ENCODE results near the gene AGBL1.

AGBL1 gene

DNA sequence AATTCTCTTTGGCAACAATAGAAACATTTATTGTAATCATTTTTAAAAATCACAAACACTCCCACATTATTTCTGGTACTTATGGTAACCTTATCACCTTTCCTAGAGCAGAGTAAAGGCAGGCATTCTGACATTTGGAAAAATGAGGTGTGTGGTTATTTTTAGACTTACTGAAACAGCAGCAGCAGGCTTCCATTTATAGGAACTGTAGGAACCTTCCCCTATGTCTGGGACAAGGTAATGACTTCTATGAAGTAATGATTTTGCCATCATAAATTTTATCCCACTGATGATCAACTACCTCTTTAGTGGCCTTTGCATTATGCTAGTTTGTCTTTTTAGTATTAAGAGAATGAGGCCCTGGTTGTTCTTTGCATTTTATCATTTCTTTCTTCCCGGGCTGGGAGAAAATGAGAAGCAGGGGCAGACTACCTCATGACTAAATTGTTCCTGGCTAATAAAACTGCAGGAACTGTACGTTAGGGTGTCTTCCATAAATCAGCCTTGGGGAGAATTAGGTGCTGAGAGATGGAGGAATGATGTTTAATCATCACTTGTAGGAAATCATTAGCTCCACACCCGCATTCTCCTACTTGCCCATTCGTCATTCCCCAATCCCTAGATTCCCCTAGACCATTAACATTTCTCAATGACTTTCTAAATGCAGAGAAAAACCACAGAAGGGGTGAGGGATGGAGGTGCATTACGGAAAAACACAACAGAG, 680.3 kb downstream of the AGBL1 start:
- H3K4me3 ChIP-seq (ENCODE audit: low read depth, low read length) = no peak overlapping the region
- ChIA-PET POLR2A (no interaction called here), CTCF (no interaction called here)
- no peak for TF ChIP-seq CTCF (IDR thresholded peaks at IDR 0.05; ENCODE audit: insufficient read depth, low read length, missing control alignments)
- DNase-seq (ENCODE audit: low read depth, low spot score) = no peak

DNA sequence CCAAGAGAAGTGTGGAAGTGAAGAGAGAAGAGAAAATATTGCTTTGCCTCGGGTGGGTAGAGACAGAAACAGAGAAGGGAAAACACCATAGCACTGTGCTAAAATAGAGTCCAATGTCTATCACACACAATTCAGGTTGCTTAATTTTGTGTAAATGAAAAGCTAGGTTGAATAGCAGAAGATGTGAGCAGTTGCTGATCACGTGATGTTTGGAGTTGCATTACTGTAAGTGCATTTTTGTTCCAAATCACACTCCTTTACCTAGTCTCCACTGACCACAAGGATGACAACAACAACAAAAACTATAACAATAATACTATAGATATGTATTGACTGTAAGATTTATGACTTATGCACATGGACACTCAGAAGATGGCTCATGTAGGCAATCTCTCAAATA, 683.2 kb downstream of the AGBL1 start:
- TF ChIP-seq CTCF (IDR thresholded peaks at IDR 0.05; ENCODE audit: insufficient read depth, low read length, missing control alignments) = no peak
- no peak overlapping the region for H3K4me3 ChIP-seq (ENCODE audit: low read depth, low read length)
- POLR2A ChIA-PET = no interaction called here
- CTCF ChIA-PET = no interaction called here
- no peak for DNase-seq (ENCODE audit: low read depth, low spot score)

DNA sequence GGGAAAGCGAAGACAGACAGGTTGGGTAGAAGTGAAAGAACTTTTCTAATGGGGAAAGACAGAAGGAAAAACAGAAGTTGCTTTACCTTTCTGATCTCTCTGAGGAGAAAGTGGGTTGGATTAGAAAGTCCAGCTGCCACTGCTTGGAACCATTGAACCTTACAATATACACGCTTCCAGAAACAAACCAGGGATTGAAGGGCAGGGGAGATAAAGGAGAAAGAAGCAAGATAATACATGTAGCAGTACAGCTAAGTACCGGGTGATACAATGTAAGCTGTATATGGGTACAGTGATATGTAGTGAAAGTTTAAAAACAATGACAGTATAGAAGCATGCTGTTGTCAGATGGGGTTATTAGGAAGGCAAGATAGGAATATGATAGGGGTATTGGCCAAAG, 684.4 kb downstream of the AGBL1 start:
- CTCF ChIA-PET = no interaction called here
- DNase-seq (ENCODE audit: low read depth, low spot score) = no peak
- POLR2A ChIA-PET = no interaction called here
- no peak overlapping the region for H3K4me3 ChIP-seq (ENCODE audit: low read depth, low read length)
- TF ChIP-seq CTCF (IDR thresholded peaks at IDR 0.05; ENCODE audit: insufficient read depth, low read length, missing control alignments) = no peak

- POLR2A ChIA-PET = no interaction called here
- no peak overlapping the region for H3K4me3 ChIP-seq (ENCODE audit: low read depth, low read length)
- no peak for DNase-seq (ENCODE audit: low read depth, low spot score)
- CTCF ChIA-PET = interaction anchor here (1.2 kb wide), 1 partner anchor 22 kb away, joined by 3 read pairs; no protein-coding TSS in a partner anchor
- TF ChIP-seq CTCF (IDR thresholded peaks at IDR 0.05; ENCODE audit: insufficient read depth, low read length, missing control alignments) = no peak
Observed at GRCh38 chr15:86765281-86765680, 685.6 kb downstream of the AGBL1 start.

GRCh38 chr15:86772369-86773059, 692.8 kb downstream of the AGBL1 start:
- no peak for TF ChIP-seq CTCF (IDR thresholded peaks at IDR 0.05; ENCODE audit: insufficient read depth, low read length, missing control alignments)
- ChIA-PET CTCF (no interaction called here), POLR2A (no interaction called here)
- no peak for DNase-seq (ENCODE audit: low read depth, low spot score)
- H3K4me3 ChIP-seq (ENCODE audit: low read depth, low read length) = no peak overlapping the region

DNA sequence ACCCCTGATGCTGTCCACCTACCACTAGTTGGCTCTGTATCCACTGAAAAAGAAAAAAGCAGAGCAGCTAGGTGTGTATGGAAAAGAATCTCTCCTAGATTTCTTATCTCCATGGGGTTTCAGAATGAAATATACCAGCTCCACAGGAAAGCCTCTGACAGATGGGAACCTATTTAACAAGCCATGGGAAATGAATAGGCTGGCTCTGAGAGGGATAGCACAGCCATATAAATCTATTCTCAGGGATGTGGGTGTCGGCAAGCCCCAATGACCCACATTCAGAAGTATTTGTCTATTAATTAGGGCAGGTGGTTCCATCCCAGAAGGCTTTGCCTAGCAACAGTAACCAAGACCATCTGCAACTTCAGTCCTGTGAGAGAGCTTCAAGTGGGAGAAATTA, 694.1 kb downstream of the AGBL1 start:
- H3K4me3 ChIP-seq (ENCODE audit: low read depth, low read length) = no peak overlapping the region
- ChIA-PET CTCF (no interaction called here), POLR2A (no interaction called here)
- DNase-seq (ENCODE audit: low read depth, low spot score) = no peak
- no peak for TF ChIP-seq CTCF (IDR thresholded peaks at IDR 0.05; ENCODE audit: insufficient read depth, low read length, missing control alignments)
